AG09309 (cell line): Measurements from ENCODE around the gene PPP1R1A.

Experiments used
- DNase-seq: peaks from one replicate; pipeline ENCODE4 v3.0.0-alpha.2; 2010; ENCODE audit warnings: low read depth
- H3K4me3 ChIP-seq: 2 replicates; pipeline ENCODE4 v1.5.1; 2011; ENCODE audit warnings: mild to moderate bottlenecking, low read depth, low read length, moderate library complexity; ENCODE audit not compliant: control insufficient read depth
- TF ChIP-seq, protein P1 (sequence below): IDR thresholded peaks from 2 replicates; pipeline ENCODE4 v1.5.1; 2011; ENCODE audit warnings: mild to moderate bottlenecking, low read depth, low read length, inconsistent platforms; ENCODE audit not compliant: insufficient read depth, control insufficient read depth; ENCODE audit errors: missing control alignments

The PPP1R1A gene

DNA sequence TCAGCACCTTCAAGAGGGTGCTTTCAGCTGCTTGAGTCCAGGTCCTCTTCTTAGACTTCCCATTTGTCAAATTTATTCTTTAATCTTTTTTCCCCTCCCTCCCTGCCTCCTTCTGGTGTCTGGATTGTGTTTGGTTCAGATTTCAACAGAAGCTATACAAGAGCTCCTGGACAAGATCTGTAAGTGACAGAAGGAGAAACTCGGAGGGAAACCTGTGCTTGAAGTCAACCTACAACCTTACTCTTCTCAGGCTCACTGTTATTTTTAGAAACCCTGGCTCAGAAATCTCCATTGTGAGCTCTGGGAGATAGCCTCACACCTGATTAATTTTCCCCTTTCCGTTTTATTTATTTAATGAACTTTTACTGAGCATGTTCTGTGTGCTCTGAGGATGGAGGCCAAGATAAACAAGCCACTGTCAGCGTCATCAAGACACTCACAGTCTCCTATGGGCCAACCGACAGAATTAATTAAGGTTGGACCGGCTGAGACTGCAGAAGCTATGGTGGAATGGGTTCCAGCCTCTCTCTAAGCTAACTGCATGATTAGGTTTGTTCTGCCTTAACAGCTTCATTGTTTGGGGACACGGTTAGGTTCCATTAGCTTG, 25.6 kb downstream of the PPP1R1A start:
- H3K4me3 ChIP-seq: no peak overlapping the region
- DNase-seq: no peak
- TF ChIP-seq, protein P1, sequence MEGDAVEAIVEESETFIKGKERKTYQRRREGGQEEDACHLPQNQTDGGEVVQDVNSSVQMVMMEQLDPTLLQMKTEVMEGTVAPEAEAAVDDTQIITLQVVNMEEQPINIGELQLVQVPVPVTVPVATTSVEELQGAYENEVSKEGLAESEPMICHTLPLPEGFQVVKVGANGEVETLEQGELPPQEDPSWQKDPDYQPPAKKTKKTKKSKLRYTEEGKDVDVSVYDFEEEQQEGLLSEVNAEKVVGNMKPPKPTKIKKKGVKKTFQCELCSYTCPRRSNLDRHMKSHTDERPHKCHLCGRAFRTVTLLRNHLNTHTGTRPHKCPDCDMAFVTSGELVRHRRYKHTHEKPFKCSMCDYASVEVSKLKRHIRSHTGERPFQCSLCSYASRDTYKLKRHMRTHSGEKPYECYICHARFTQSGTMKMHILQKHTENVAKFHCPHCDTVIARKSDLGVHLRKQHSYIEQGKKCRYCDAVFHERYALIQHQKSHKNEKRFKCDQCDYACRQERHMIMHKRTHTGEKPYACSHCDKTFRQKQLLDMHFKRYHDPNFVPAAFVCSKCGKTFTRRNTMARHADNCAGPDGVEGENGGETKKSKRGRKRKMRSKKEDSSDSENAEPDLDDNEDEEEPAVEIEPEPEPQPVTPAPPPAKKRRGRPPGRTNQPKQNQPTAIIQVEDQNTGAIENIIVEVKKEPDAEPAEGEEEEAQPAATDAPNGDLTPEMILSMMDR: no peak

DNA sequence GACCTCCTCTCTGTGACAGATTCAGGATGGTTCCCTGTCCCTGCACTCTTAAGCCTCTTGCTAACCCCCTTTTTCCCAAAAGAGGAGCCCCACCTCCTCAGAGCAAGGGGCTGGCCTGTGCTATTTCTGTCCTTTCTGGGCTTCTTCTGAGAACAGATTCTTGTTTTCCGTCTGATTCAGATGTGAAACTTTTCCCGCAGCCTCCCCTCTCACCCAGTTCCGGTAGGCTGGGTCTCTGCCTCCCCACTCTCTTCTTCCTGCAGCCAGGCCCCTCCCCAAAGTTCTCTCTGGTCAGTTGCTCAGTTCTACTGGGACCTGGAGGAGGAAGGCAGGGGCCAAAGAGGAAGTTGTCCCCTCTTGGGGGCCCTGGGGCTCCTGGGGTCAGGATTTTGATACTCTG, 27.3 kb downstream of the PPP1R1A start:
- H3K4me3 ChIP-seq: no peak overlapping the region
- TF ChIP-seq, protein P1: no peak
- no peak for DNase-seq

DNA sequence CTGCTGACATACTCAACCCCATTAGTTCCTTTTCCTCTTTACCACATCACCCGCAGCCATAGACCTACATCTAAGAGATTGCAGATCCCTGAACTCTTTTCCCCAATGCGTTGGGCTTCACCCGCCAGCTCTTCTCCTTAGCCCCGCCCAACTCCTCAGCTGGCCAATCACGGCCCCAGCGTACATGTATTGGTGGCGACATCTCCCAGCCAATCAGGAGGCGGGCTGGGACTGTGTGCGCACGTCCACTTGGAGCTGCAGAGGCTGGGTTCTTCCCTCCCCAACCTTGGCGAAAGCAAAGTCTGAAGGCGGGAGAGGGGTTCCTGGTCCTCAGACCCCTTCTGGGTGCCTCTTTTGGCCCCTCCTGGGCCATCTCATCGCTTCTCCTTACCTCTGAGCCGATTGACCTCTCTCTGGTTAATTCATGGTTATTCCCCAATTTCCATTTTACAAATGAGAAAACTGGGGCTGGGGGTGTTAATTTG, 28.0 kb downstream of the PPP1R1A start:
- TF ChIP-seq, protein P1: no peak
- peak overlapping the region; percentile 27 for H3K4me3 ChIP-seq

DNA sequence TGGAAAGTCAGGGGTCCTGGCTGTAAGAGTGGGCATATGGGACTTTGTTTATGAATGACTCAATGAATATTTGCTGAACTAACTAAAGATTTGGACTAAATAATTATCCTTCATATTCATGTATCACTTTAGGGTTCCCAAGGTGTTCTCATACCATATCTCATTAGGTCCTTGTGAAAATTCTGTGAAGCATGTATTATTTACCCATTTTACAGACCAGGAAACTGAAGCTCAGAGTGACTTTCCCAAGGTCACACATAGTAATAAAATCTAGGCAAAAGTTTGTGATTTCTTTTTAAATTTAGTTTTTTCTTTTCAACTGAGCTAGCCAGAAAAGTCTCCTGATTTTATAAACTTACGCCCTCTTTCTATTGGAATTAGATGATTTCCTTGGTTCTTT, 29.7 kb downstream of the PPP1R1A start:
- TF ChIP-seq, protein P1: no peak
- H3K4me3 ChIP-seq: no peak overlapping the region
- DNase-seq: no peak

More for the DNA sequence above, 28.0 kb downstream of the PPP1R1A start:
- peak; percentile 10 for DNase-seq

DNA sequence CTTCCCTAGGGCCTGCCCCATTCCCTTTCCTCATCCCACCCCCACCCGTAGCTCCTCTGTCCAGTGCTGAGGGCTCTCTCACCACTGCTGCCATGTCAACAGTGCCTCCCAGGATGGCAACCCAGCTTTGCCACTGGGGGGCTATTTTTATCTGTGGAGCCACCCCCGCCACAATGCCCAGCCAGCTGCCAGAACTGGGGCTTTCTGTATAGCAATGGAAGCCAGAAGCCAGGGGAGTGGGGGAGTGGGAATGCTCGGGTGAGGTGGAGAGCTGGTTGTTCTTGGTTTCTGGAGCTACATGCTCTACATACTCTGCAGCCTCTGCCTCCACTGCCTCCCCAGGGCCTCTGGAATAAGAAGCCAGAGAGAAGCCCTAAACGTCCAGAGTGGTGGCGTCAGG, 30.1 kb downstream of the PPP1R1A start:
- TF ChIP-seq, protein P1: no peak
- H3K4me3 ChIP-seq: no peak overlapping the region
- no peak for DNase-seq

DNA sequence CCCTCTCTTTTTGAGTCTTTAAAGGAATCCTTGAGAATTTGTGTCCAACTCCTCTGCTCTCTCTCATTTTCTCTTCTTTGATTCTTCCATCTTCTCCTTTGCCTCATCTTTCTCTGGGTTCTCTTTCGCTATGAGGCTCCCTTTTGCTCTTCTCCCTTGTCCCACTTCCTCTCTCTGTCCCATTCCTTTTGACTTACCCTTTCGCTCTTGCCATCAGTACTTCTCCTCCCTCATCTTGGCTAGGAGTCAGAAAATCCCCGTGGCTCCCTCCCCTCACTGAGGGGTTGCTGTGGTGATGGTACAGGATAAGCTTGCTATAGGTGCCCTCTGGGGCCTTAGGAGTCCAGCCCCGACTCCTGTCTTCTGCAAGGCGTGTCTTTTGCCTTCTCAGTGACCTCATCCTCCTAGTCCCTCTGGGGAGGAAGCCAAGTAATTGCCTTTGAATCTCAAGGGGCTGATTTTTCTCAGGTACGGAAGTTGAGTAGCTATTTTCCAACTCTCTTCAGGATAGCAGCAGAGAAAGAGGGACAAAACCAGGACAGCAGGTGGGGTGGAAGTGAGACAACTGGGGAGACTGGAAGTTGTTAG, 32.7 kb downstream of the PPP1R1A start:
- no peak for DNase-seq
- TF ChIP-seq, protein P1: no peak
- H3K4me3 ChIP-seq: no peak overlapping the region
